IPS DF 6.9 (cell line): ENCODE data around the gene WDR1.

ENCODE experiments used
- DNase-seq: peaks from one replicate; pipeline ENCODE4 v3.0.0-alpha.2; 2013; ENCODE audit warnings: low read depth, low spot score
- H3K27ac ChIP-seq: one replicate; pipeline ENCODE4 v1.5.1; 2013; ENCODE audit warnings: low read length, control low read depth
- H3K27me3 ChIP-seq: 2 replicates; pipeline ENCODE4 v1.6.1; 2013; ENCODE audit warnings: mild to moderate bottlenecking, low read length; ENCODE audit not compliant: control insufficient read depth, insufficient read depth
- H3K36me3 ChIP-seq: 2 replicates; pipeline ENCODE4 v1.6.1; 2013; ENCODE audit warnings: low read length; ENCODE audit not compliant: control insufficient read depth, insufficient read depth
- H3K4me1 ChIP-seq: 2 replicates; pipeline ENCODE4 v1.6.1; 2013; ENCODE audit warnings: low read length; ENCODE audit not compliant: control insufficient read depth, insufficient read depth
- H3K4me3 ChIP-seq: 2 replicates; pipeline ENCODE4 v1.5.1; 2013; ENCODE audit warnings: mild to moderate bottlenecking, low read length
- H3K9me3 ChIP-seq: 2 replicates; pipeline ENCODE4 v1.6.1; 2013; ENCODE audit warnings: low read length, inconsistent platforms; ENCODE audit not compliant: control insufficient read depth, insufficient read depth
- WGBS: extraction: QIAGEN DNeasy Blood & Tissue Kit; methylation state at CpG from one replicate; pipeline ENCODE4 v1.1.7; 2013; ENCODE audit warnings: mixed read lengths, missing lambda C conversion rate; ENCODE audit not compliant: insufficient read length, insufficient coverage; 5-methylcytosine and 5-hydroxymethylcytosine counted together

Gene WDR1

GRCh38 chr4:10077483-10078335 lies 38.9 kb downstream of the WDR1 start:
- no peaks in the 10 kb centered on the region for H3K27me3 ChIP-seq
- no peaks in the 10 kb centered on the region for H3K4me1 ChIP-seq
- no peak for DNase-seq
- H3K27ac ChIP-seq, result no peak overlapping the region
- H3K36me3 ChIP-seq, result peaks cover 76% of the 10 kb centered on the region
- WGBS, result no CpG with 5 or more reads among the region's 38 CpGs
- H3K9me3 ChIP-seq, result no peaks in the 10 kb centered on the region
- H3K4me3 ChIP-seq, result no peak overlapping the region

GRCh38 chr4:10077076-10077475 lies 39.5 kb downstream of the WDR1 start:
- no peaks in the 10 kb centered on the region for H3K4me1 ChIP-seq
- H3K4me3 ChIP-seq, result no peak overlapping the region
- peaks cover 72% of the 10 kb centered on the region for H3K36me3 ChIP-seq
- no CpG with 5 or more reads among the region's 9 CpGs for whole genome bisulfite sequencing
- no peak overlapping the region for H3K27ac ChIP-seq
- H3K9me3 ChIP-seq, result no peaks in the 10 kb centered on the region
- H3K27me3 ChIP-seq, result no peaks in the 10 kb centered on the region
- no peak for DNase-seq

- Histone ChIP-seq H3K27ac (no peak overlapping the region), H3K4me1 (no peaks in the 10 kb centered on the region), H3K4me3 (no peak overlapping the region), H3K36me3 (peaks cover 66% of the 10 kb centered on the region), H3K27me3 (no peaks in the 10 kb centered on the region), H3K9me3 (no peaks in the 10 kb centered on the region)
- WGBS, result no CpG with 5 or more reads among the region's 11 CpGs
- DNase-seq, result no peak
Observed at GRCh38 chr4:10075953-10076391, 40.6 kb downstream of the WDR1 start.

- Histone ChIP-seq H3K27ac (no peak overlapping the region), H3K27me3 (no peaks in the 10 kb centered on the region)
- WGBS, result no CpG with 5 or more reads among the region's 20 CpGs
Observed at GRCh38 chr4:10075158-10075863, 41.3 kb downstream of the WDR1 start.

GRCh38 chr4:10074767-10075105 lies 41.9 kb downstream of the WDR1 start:
- DNase-seq, result no peak
- WGBS, result no CpG with 5 or more reads among the region's 7 CpGs
- no peaks in the 10 kb centered on the region for H3K4me1 ChIP-seq
- H3K4me3 ChIP-seq, result no peak overlapping the region
- H3K27me3 ChIP-seq, result no peaks in the 10 kb centered on the region
- H3K36me3 ChIP-seq, result peaks cover 53% of the 10 kb centered on the region
- no peak overlapping the region for H3K27ac ChIP-seq
- H3K9me3 ChIP-seq, result no peaks in the 10 kb centered on the region

More at GRCh38 chr4:10075158-10075863, 41.3 kb downstream of the WDR1 start:
- Histone ChIP-seq H3K36me3 (peaks cover 59% of the 10 kb centered on the region), H3K4me1 (no peaks in the 10 kb centered on the region), H3K9me3 (no peaks in the 10 kb centered on the region), H3K4me3 (no peak overlapping the region)
- no peak for DNase-seq

GRCh38 chr4:10074076-10074766 lies 42.4 kb downstream of the WDR1 start:
- H3K4me3 ChIP-seq, result no peak overlapping the region
- peaks cover 49% of the 10 kb centered on the region for H3K36me3 ChIP-seq
- H3K4me1 ChIP-seq, result no peaks in the 10 kb centered on the region
- DNase-seq, result no peak
- H3K27me3 ChIP-seq, result no peaks in the 10 kb centered on the region
- no CpG with 5 or more reads among the region's 13 CpGs for WGBS
- H3K27ac ChIP-seq, result no peak overlapping the region
- H3K9me3 ChIP-seq, result no peaks in the 10 kb centered on the region

GRCh38 chr4:10072420-10073017 lies 44.1 kb downstream of the WDR1 start:
- no peaks in the 10 kb centered on the region for H3K4me1 ChIP-seq
- H3K4me3 ChIP-seq, result no peak overlapping the region
- H3K36me3 ChIP-seq, result peaks cover 32% of the 10 kb centered on the region
- no peaks in the 10 kb centered on the region for H3K27me3 ChIP-seq
- H3K27ac ChIP-seq, result no peak overlapping the region
- WGBS, result no CpG with 5 or more reads among the region's 7 CpGs
- no peak for DNase-seq
- H3K9me3 ChIP-seq, result no peaks in the 10 kb centered on the region

- H3K4me3 ChIP-seq, result no peak overlapping the region
- H3K36me3 ChIP-seq, result peaks cover 7% of the 10 kb centered on the region; the same call in 1 of the 2 replicates
- H3K9me3 ChIP-seq, result no peaks in the 10 kb centered on the region
- H3K4me1 ChIP-seq, result no peaks in the 10 kb centered on the region
- no peaks in the 10 kb centered on the region for H3K27me3 ChIP-seq
- no CpG with 5 or more reads among the region's 12 CpGs for WGBS
- DNase-seq, result no peak
- H3K27ac ChIP-seq, result no peak overlapping the region
Observed at GRCh38 chr4:10069075-10069642, 47.4 kb downstream of the WDR1 start.

GRCh38 chr4:10066670-10067651 lies 49.6 kb downstream of the WDR1 start:
- Histone ChIP-seq H3K4me3 (no peak overlapping the region), H3K9me3 (no peaks in the 10 kb centered on the region), H3K27me3 (no peaks in the 10 kb centered on the region), H3K27ac (no peak overlapping the region), H3K36me3 (no peaks in the 10 kb centered on the region), H3K4me1 (peaks cover 3% of the 10 kb centered on the region; the same call in 1 of the 2 replicates)
- WGBS, result no CpG with 5 or more reads among the region's 15 CpGs
- no peak for DNase-seq
